ENCODE measurements around the gene SMIM44. TPM values are rescaled to one million over a fixed set of nuclear protein-coding genes. Genes with fewer than 3 reads are reported as not detected.

The SMIM44 gene
- total RNA-seq, 1 donor from 2014 or later = not detected

DNA sequence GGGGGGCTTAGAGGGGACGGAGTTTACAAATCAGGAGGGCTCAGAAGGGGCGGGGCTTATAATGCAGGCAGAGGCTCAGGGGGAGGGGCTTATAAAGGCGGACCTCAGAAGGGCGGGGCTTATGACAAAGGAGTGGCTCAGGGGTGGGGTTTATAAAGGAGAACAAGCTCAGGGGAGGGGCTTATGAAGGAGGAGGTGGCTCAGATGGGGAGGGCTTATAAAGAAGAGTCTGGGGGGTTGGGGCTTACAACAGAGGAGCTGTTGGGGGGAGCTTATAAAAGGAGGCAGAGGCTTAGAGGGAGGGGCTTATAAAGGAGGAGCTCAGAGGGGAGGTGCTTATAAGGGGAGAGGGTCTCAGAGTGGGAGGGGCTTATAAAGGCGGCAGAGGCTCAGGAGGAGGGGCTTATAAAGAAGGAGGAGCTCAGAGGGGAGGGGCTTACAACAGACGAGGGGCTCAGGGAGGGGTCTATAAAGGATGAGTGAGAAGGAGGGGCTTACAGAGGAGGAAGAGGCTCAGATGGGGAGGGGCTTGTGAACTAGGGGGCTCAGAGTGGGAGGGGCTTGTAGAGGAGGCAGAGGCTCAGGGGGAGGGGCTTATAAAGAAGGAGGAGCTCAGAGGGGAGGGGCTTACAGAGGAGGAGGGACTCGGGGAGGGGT is 3.9 kb downstream of the SMIM44 start:
- intact Hi-C loops (cut with micrococcal nuclease) = loop anchor here (1.0 to 5.0 kb wide), 8 partner anchors 15 to 203 kb away; partner anchors contain the start of genes FZR1 and HMG20B

DNA sequence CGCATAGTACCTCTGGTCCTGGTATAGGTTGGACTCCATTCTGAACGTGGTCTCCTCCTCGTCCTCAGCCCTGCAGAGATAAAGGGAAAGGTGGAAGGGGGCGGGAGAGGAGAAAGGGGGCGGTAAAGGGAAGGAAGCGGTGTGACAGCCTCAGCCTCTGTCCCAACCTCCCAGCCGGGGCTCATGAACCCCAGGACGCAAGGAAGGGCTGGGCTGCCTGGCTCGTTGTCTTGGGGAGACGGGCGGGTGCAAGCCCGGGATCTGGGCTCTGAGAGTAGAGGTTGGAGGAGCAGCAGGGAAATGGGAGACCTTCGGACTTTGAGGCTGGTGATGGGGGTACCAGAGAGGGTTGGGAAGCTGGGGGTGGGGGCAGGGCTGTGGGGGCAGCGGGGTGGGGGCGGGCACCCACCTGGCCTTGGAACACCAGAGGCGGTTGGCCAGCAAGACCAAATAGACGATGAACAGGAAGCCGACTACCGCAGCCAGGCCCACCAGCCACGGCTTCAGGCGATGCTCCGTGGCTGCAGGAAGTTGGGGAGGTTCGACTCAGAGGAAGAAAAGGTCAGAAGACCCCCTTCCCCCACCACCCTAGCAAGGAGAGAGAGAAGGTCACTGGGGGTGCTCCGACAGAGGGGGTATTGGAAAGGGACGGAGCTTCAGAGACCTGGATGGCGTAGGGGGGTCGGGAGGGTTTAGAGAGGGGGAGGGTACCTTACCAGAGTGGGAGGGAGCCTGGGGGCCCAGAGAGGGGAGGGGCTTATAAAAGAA is 4.6 kb downstream of the SMIM44 start:
- intact Hi-C loops (cut with micrococcal nuclease) = loop anchor here (1.0 to 5.0 kb wide), 8 partner anchors 16 to 202 kb away; partner anchors contain the start of genes FZR1 and HMG20B

DNA sequence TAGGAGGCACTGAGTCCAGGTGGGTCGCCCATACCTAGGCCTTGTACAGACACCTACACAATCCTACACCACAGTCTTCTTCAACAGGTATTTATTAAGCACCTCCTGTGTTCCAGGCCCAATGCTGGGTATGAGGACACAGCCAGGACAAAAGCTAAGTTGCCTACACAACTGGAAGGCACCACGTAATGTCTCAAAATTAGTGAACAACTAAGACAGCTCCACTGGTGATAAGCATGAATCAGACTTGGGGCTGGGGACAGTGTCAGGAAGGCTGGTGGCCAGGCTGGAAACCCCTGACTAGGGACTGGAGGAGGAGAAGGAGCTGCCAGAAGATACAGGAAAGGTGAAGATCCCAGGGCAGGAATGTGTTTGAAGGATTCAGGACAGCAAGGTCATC is 5.3 kb downstream of the SMIM44 start:
- intact Hi-C loops (cut with micrococcal nuclease) = loop anchor here (2.0 to 5.0 kb wide), 2 partner anchors 77 to 171 kb away; no protein-coding TSS in a partner anchor

DNA sequence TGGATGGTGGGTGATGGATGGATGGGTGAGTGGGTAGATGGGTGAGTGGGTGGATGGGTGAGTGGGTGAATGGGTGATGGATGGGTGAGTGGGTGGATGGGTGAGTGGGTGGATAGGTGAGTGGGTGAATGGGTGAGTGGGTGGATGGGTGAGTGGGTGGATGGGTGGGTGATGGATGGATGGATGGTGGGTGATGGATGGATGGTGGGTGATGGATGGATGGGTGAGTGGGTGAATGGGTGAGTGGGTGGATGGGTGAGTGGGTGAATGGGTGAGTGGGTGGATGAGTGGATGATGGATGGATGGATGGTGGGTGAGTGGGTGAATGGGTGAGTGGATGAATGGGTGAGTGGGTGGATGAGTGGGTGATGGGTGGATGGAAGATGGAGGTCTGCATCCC is 5.7 kb downstream of the SMIM44 start:
- intact Hi-C loops (cut with micrococcal nuclease) = loop anchor here (5.0 kb wide), 1 partner anchor 170 kb away; no protein-coding TSS in a partner anchor

DNA sequence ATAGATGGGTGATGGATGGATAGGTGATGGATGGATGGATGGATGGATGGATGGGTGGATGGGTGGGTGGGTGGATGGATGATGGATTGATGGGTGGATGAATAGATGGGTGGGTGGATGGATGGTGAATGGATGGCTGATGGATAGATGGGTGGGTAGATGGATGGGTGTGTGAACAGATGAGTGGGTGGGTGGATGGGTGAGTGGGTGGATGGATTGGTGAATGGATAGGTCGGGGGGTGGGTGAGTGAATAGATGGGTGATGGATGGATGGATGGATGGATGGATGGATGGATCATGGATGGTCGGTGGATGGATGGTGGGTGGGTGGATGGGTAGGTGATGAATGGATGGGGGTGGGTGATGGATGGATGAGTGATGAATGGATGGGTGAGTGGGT is 6.4 kb downstream of the SMIM44 start:
- intact Hi-C loops (cut with micrococcal nuclease) = loop anchor here (5.0 kb wide), 1 partner anchor 170 kb away; no protein-coding TSS in a partner anchor

DNA sequence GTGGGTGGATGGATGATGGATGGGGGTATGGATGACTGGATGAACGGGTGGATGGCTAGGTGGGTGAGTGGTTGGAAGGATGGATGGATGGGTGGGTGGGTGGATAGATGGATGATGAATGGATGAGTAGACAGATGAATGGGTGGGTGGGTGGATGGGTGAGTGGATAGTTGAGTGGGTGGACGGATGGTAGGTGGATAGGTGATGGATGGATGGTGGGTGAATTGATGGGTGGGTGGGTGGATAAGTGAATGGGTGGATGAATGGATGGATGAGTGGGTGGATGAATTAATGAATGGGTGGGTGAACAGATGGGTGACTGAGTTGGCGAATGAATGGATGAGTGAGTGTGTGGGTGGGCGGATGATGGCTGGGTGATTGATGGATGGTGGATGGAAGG is 7.8 kb downstream of the SMIM44 start:
- intact Hi-C loops (cut with micrococcal nuclease) = loop anchor here (5.0 kb wide), 1 partner anchor 168 kb away; no protein-coding TSS in a partner anchor

DNA sequence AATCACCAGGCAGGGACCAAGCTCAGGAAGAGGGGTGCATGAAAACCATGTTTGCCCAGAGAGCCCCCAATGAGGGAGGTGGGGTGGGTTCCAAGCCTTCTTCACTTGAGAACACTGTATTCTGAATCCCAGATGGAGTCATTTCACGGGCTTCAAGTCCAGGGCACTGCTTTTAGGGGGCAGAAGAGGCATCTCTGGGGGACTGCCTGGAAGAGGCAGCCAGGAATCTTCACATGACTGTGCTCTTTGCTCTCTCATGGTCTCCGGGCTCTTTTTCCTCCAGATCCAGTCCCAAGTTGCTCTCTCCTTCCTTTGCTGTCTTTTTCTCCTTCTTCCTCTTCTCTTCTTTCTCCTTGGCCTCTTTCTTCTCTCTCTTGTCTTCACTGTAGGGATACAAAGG is 8.6 kb downstream of the SMIM44 start:
- intact Hi-C loops (cut with micrococcal nuclease) = loop anchor here (5.0 kb wide), 1 partner anchor 167 kb away; no protein-coding TSS in a partner anchor

DNA sequence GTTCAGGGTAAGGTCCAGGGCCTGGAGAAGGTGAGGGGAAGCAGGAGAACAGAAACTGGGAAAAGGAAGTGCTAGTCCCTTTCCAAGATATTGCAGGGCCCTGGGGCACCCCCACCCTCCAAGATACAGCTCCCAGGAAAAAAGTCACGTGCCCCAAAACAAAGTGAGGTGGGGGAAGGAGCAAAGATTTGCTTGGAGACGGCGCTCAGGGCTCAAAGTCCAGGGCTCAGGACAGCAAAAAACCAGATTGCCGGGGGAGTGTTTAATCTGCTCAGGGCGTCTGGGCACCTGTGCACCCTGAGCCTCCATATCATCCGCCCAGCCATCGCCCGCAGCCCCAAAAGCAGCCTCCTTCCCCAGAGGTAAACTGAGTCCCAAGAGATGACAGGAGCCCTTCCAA is 9.2 kb downstream of the SMIM44 start:
- intact Hi-C loops (cut with micrococcal nuclease) = no loop called here

DNA sequence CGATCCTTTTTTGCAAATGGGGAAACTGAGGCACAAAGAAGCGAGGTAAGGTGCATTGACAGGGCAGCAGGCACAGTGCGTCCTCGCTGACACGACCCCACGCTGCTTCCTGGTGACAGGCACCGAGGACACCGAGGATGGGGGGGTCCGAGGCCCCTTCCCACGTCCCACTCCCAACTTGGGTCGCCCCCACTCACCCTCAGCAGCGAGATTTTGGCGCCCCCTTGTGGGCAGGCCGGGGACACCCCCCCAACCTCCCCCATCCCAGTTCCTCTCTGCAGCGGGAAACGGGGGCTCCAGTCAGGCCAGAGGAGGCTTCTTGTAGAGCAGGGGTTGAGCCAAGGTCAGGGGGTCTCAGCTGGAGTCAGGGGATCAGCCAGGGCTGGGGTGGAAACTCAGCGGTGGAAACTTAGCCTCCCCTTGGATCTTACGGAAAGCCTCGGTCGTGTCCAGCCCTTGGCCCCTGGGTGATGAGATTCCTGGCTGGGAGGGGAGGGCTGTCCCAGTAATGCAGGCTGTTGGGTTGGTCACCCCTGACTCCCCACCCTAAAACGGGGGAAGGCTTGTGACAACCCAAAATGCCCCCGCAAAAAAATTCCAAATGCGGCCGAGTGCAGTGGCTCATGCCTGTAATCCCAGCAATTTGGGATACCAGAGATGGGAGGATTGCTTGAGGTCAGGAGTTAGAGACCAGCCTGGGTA is 11.1 kb downstream of the SMIM44 start:
- intact Hi-C loops (cut with micrococcal nuclease) = no loop called here

DNA sequence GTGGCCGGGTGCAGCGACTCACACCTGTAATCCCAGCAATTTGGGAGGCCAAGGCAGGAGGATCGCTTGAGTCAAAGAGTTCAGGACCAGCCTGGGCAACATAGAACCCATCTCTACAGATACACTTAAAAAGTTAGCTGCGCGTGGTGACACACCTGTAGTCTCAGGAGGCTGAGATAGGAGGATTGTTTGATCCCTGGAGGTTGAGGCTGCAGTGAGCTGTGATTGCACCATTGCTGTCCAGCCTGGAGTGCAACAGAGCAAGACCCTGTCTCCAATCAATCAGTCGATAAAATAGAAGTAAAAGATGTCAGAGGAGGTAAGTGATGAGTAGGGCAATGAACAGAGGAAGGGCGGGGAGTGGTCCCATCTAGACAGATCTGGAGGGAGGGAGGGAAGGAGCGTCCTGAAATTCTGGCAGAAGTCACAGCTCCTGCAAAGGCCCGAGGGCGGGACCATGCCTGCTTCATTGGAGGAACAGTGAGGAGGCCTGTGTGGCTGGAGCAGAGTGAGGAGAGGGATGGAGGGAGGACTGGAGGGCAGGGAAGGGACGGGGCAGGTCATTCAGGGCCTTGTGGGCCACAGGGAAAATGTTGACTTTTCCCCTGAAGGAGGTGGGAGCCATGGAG is 12.6 kb downstream of the SMIM44 start:
- intact Hi-C loops (cut with micrococcal nuclease) = no loop called here

DNA sequence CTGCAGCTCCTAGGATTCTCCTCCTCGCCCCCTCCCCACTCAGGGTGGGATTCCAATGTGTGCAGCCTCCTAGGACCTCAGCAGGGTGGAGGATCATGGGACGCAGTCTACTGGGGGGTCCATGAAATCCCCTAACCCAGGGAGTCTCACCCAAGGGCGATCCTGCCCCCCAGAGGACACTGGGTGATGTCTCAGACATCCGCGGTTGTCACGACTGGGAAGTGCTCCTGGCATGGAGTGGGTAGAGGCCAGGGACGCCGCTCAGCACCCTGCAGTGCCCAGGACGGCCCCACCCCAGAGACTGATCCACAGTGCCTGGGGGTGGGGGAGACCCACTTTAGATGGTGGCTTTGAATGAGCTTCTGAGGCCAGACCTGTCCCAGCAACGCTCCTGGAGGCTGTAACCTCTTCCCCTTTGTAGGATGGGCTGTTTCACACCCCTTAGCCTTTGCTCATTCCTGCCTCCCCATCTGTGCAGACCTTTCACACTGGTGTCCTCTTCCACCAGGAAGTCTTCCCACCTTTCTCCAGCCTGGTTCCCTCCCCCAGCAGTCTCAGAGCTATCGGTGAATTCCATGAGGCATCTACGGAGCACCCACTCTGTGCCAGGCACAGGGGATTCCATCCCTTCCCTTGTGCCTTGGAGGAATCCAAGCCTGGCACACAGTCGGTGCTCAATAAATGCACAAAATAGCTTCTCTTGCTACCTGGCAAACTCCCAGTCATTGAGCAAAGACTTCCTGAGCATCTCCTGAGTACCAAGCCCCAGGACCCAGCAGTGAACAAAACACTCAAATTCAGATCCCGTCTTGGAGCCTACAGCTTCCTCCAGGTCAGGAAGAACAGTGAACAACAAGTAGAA is 13.4 kb downstream of the SMIM44 start:
- intact Hi-C loops (cut with micrococcal nuclease) = no loop called here

DNA sequence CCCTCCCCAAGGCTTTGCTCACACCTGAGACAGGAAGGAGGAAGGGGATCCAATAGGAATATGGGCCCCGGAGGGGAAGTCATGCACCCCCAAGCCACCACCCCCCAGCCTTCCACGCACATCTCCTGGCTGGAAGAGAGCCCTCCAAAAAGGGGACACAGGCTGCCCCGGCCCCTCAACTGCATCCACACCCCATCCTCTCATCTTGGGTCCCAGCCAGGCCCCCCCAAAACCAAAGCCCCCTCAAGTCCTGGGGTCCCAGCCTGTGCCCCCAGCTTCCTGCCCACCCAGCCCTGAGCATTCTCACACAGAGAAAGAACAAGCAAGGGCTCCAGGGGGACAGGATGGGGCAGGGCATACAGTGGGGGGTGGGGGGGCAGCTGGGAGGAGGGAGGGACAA is 15.0 kb downstream of the SMIM44 start:
- intact Hi-C loops (cut with micrococcal nuclease) = no loop called here

DNA sequence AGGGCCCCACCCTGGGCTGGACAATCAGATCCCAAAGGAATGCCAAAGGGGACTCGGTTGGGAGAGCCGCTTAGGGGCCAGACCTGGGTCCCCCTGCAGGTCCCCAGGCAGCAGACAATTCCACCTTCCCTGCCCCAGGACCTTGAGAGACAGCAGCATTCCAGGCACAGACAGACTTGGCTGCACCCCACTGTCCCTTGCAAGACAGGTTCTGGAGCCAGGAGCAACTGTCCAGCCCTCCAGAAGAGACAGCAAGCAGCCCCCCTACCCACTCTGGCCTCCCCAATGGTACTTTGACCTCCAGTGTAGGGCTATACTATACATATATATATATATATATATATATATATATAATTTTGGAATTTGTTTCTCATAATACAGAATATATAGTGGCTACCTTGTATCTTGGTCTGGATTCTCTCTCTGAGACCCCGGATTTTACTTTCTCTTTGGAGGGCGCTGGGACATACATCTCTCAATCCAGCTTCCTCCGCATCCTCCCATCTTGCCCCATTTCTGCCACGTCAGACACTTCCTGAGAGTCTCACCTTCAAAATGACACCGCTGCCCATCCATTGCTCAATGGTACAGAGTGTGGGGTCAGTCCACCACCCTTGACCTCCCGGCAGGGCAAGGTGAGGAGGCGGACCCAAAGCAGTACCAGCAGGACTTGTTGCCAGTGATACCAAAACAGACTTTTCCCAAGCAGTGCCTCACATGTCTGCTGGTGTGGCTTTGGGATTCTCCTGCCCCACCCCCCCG is 15.6 kb downstream of the SMIM44 start:
- intact Hi-C loops (cut with micrococcal nuclease) = no loop called here

DNA sequence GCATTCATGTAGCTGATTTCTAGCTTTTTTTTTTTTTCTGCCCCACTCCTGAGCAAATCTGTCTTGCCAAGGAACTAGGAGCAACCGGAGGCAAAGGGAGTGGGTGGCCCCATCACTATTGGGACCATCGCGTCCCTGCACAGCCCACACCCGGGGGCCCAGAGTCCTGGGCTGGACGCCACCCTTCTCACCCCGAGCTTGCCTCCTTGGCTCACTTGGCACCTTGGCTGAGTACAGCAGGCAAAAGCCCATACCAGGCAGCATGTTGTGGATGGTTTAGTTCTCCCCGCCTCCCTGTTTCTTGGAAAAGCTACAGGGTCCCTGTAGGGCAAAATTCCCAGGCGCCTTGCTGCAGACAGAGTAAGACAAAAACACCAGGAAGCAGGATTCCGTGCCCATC is 16.6 kb downstream of the SMIM44 start:
- intact Hi-C loops (cut with micrococcal nuclease) = no loop called here

DNA sequence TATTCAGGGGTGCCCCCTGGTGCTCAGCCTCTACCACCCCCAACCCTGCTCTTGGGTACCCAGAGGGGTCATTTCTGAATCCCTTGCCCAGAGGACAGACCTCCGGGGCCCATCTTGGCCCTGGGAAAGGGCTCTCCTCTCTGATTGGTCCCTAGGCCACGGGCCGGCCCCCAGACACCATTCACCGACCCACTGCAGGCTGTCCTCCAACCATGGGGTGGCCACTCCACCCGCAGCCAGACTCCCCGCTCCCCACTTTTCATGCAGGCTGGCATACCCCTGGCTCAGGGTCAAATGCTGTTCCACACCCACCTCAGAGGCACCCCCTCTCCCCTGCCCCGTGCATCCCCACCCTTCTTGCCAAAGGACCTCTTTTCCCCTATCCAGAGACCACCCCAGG is 17.7 kb downstream of the SMIM44 start:
- intact Hi-C loops (cut with micrococcal nuclease) = no loop called here

DNA sequence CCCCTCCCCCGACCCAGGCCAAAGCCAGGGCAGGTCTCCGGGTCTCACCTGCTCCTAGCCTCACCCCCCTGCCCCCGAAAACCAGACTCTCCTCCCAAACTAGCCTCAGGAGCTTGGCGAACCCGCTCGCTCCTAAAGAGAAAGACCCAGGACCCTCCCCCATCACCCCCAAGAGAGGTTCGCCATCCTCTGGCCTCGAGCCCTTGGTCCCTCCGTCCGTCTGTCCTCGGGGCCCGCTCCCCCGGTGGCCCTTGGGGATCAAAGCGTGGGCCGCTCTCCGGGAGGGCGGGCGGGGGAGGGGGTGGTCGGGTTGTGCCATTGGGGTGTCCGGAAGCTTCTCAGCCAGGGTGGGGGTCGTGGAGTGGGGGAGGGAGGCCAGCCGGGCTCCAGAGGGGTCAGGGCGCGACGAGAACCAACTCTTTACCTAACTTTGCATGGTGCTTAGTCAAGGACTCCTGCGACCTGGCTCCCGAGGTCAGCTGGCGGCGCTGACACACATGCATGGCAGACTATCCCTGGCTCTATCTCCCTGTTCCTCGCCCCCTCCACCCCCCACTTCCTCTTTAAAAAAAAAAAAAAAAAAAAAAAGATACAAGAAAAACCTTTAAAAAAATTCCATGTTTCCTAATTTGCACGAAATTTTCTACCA is 18.5 kb downstream of the SMIM44 start:
- intact Hi-C loops (cut with micrococcal nuclease) = no loop called here

DNA sequence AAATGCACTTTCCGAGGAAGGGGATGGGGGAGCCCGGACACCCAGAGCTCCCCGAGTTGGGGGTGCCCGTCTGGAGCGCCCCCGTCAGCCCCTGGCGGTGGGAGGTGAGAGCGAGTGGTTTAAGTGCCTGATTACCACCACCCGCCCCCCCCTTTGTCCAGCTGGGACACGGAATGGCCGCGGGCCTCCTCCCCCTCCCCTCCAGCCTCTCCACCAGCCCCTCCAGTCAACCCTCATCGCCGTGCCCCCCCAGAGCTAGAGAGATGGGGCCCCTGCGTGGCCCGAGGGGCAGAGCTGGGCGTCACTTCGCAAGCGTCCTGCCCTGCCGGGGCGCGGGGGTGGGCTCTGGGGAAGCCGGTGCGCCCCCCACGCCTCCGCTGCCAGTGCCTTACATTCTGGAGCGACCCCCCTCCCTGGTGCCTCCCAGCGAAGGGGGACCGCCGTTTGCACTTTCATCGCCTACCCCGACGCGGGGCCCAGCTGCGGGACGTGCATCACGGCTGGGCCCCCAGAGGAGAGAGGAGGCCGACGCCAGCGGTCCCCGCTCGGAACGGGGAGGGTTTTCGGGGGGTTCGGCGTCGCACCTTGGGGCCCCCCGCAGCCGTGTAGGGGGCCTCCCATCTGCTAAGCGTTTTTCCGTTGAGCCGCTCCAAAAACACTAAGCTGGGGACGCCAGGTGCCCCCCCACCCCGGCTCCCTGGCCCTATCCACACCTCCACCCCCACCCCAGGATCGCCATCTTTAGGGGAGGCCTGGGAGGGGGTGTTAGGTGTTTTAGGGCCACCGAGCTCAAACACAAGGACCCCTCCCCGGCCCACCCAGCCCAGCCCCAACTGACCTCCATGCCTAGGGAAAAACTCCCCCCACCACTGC is 19.3 kb downstream of the SMIM44 start:
- intact Hi-C loops (cut with micrococcal nuclease) = no loop called here
